ENCODE measurements around the gene MNT.

- TF ChIP-seq POLR2AphosphoS5 (IDR thresholded peaks at IDR 0.05; ENCODE audit: low read depth, low read length) (no peak), TAF1 (IDR thresholded peaks at IDR 0.05; ENCODE audit: borderline replicate concordance, insufficient read depth, low read length) (no peak), REST (IDR thresholded peaks at IDR 0.05; ENCODE audit: insufficient read depth in 1 of 2, low read depth in 2 of 2, low read length in 2 of 2) (no peak), SIN3A (IDR thresholded peaks at IDR 0.05; ENCODE audit: borderline replicate concordance, insufficient read depth, low read length) (no peak), FOXP2 (optimal IDR thresholded peaks at IDR 0.05; ENCODE audit: borderline replicate concordance, extremely low read depth, extremely low read length, insufficient read depth) (no peak)
These were observed 16.3 kb downstream of the MNT start for GRCh38 chr17:2384439-2385127.

Data from PFSK-1 (cell line).